Measurements from ENCODE around the gene NRL.

DNA sequence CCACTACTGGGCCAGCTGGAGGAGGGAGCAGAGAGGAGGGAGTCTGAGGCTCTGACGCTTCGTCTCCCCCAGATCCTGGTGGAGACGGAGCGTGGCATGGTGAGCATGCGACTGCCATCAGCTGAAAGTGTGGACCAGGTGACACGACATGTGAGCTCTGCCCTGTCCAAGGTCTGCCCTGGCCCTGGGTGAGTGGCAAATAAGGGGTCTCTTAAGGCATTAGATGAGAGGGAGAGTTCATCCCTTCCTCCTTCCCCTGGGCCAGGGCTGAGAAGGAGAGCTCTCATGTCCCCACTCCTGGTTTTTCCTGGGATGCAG lies 60.5 kb downstream of the NRL start:
- TF ChIP-seq, protein P1, sequence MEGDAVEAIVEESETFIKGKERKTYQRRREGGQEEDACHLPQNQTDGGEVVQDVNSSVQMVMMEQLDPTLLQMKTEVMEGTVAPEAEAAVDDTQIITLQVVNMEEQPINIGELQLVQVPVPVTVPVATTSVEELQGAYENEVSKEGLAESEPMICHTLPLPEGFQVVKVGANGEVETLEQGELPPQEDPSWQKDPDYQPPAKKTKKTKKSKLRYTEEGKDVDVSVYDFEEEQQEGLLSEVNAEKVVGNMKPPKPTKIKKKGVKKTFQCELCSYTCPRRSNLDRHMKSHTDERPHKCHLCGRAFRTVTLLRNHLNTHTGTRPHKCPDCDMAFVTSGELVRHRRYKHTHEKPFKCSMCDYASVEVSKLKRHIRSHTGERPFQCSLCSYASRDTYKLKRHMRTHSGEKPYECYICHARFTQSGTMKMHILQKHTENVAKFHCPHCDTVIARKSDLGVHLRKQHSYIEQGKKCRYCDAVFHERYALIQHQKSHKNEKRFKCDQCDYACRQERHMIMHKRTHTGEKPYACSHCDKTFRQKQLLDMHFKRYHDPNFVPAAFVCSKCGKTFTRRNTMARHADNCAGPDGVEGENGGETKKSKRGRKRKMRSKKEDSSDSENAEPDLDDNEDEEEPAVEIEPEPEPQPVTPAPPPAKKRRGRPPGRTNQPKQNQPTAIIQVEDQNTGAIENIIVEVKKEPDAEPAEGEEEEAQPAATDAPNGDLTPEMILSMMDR (IDR thresholded peaks at IDR 0.05; ENCODE audit: low read depth, low read length) = no peak
- no peak for TF ChIP-seq EZH2phosphoT487 (IDR thresholded peaks at IDR 0.05; ENCODE audit: low read depth)
